Fibroblast of pulmonary artery (primary cell): ENCODE measurements around the gene KCNH1.

Experiments
- DNase-seq: peaks from one replicate; pipeline ENCODE4 v3.0.0-alpha.2; 2010; ENCODE audit warnings: low read depth
- H3K4me3 ChIP-seq: replicated peaks from 2 replicates; pipeline ENCODE4 v1.5.1; 2011; ENCODE audit warnings: low read depth, mild to moderate bottlenecking, control low read depth, low read length, moderate library complexity
- CTCF ChIP-seq: IDR thresholded peaks from 2 replicates; pipeline ENCODE4 v1.5.1; 2011; ENCODE audit warnings: mild to moderate bottlenecking, control low read depth, low read length, inconsistent platforms; ENCODE audit errors: missing control alignments

The KCNH1 gene

GRCh38 chr1:210940081-210940617, 193.8 kb downstream of the KCNH1 start:
- no peak for TF ChIP-seq CTCF

GRCh38 chr1:210938416-210938925, 195.5 kb downstream of the KCNH1 start:
- no peak overlapping the region for H3K4me3 ChIP-seq
- DNase-seq: no peak
- TF ChIP-seq CTCF: no peak

More at GRCh38 chr1:210940081-210940617, 193.8 kb downstream of the KCNH1 start:
- no peak for DNase-seq
- H3K4me3 ChIP-seq: no peak overlapping the region

- DNase-seq: no peak
- no peak for TF ChIP-seq CTCF
Measured at GRCh38 chr1:210937846-210938245, 196.1 kb downstream of the KCNH1 start.

GRCh38 chr1:210935905-210936304, 198.0 kb downstream of the KCNH1 start:
- DNase-seq: no peak
- TF ChIP-seq CTCF: no peak
- H3K4me3 ChIP-seq: no peak overlapping the region

More at GRCh38 chr1:210937846-210938245, 196.1 kb downstream of the KCNH1 start:
- H3K4me3 ChIP-seq: no peak overlapping the region

- H3K4me3 ChIP-seq: no peak overlapping the region
- no peak for TF ChIP-seq CTCF
- no peak for DNase-seq
Measured at GRCh38 chr1:210932104-210932503, 201.8 kb downstream of the KCNH1 start.

GRCh38 chr1:210922666-210923065, 211.3 kb downstream of the KCNH1 start:
- no peak overlapping the region for H3K4me3 ChIP-seq
- no peak for TF ChIP-seq CTCF
- DNase-seq: no peak
